ENCODE data around the gene WDPCP. TPM values are rescaled to one million over a fixed set of nuclear protein-coding genes. Genes with fewer than 3 reads are reported as not detected.

WDPCP gene
- total and polyA plus RNA-seq, 2 of the 13 experiments (the other 11 are each of a cell fraction or from before 2014, with no cell fraction given) = 2.9 to 5.2 TPM

- TF ChIP-seq, protein P1, sequence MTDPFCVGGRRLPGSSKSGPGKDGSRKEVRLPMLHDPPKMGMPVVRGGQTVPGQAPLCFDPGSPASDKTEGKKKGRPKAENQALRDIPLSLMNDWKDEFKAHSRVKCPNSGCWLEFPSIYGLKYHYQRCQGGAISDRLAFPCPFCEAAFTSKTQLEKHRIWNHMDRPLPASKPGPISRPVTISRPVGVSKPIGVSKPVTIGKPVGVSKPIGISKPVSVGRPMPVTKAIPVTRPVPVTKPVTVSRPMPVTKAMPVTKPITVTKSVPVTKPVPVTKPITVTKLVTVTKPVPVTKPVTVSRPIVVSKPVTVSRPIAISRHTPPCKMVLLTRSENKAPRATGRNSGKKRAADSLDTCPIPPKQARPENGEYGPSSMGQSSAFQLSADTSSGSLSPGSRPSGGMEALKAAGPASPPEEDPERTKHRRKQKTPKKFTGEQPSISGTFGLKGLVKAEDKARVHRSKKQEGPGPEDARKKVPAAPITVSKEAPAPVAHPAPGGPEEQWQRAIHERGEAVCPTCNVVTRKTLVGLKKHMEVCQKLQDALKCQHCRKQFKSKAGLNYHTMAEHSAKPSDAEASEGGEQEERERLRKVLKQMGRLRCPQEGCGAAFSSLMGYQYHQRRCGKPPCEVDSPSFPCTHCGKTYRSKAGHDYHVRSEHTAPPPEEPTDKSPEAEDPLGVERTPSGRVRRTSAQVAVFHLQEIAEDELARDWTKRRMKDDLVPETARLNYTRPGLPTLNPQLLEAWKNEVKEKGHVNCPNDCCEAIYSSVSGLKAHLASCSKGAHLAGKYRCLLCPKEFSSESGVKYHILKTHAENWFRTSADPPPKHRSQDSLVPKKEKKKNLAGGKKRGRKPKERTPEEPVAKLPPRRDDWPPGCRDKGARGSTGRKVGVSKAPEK (CRISPR knock-in tag; IDR thresholded peaks at IDR 0.05; ENCODE audit: borderline replicate concordance) = 0 out of 2 replicates have a peak, but pooled peaks have one; percentile 27
- TF ChIP-seq SMARCE1 (IDR thresholded peaks at IDR 0.05; ENCODE audit: borderline replicate concordance) (peak; percentile 95), ZNF766 (CRISPR knock-in tag; IDR thresholded peaks at IDR 0.05; ENCODE audit: borderline replicate concordance) (peak; percentile 59; the same call in 1 of the 2 replicates), KLF16 (CRISPR knock-in tag; IDR thresholded peaks at IDR 0.05) (peak in 1 of 2 experiments; percentile 94; a peak in 2 of 4 replicates), ZNF331 (CRISPR knock-in tag; IDR thresholded peaks at IDR 0.05) (peak; percentile 71; the same call in 1 of the 2 replicates), CEBPB (IDR thresholded peaks at IDR 0.05; ENCODE audit: borderline replicate concordance, low read depth, low read length) (peak; percentile 99), TCF7L2 (IDR thresholded peaks at IDR 0.05; ENCODE audit: low read depth, low read length) (peak; percentile 99), ZNF251 (CRISPR knock-in tag; IDR thresholded peaks at IDR 0.05) (no peak), PHF5A (CRISPR knock-in tag; IDR thresholded peaks at IDR 0.05; ENCODE audit: low read depth, unreplicated experiment) (no peak), ZSCAN9 (CRISPR knock-in tag; IDR thresholded peaks at IDR 0.05; ENCODE audit: borderline replicate concordance) (peak; percentile 93; the same call in 1 of the 2 replicates), THYN1 (CRISPR knock-in tag; IDR thresholded peaks at IDR 0.05; ENCODE audit: borderline replicate concordance, low read depth) (peak; percentile 50; the same call in 1 of the 2 replicates), ZNF775 (CRISPR knock-in tag; IDR thresholded peaks at IDR 0.05; ENCODE audit: borderline replicate concordance) (0 out of 2 replicates have a peak, but pooled peaks have one; percentile 27), ZNF503 (CRISPR knock-in tag; IDR thresholded peaks at IDR 0.05) (peak; percentile 99)
- TF ChIP-seq, protein P2, sequence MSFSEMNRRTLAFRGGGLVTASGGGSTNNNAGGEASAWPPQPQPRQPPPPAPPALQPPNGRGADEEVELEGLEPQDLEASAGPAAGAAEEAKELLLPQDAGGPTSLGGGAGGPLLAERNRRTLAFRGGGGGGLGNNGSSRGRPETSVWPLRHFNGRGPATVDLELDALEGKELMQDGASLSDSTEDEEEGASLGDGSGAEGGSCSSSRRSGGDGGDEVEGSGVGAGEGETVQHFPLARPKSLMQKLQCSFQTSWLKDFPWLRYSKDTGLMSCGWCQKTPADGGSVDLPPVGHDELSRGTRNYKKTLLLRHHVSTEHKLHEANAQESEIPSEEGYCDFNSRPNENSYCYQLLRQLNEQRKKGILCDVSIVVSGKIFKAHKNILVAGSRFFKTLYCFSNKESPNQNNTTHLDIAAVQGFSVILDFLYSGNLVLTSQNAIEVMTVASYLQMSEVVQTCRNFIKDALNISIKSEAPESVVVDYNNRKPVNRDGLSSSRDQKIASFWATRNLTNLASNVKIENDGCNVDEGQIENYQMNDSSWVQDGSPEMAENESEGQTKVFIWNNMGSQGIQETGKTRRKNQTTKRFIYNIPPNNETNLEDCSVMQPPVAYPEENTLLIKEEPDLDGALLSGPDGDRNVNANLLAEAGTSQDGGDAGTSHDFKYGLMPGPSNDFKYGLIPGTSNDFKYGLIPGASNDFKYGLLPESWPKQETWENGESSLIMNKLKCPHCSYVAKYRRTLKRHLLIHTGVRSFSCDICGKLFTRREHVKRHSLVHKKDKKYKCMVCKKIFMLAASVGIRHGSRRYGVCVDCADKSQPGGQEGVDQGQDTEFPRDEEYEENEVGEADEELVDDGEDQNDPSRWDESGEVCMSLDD (CRISPR knock-in tag; IDR thresholded peaks at IDR 0.05; ENCODE audit: borderline replicate concordance) = peak; percentile 63; the same call in 1 of the 2 replicates
- TF ChIP-seq, protein P3, sequence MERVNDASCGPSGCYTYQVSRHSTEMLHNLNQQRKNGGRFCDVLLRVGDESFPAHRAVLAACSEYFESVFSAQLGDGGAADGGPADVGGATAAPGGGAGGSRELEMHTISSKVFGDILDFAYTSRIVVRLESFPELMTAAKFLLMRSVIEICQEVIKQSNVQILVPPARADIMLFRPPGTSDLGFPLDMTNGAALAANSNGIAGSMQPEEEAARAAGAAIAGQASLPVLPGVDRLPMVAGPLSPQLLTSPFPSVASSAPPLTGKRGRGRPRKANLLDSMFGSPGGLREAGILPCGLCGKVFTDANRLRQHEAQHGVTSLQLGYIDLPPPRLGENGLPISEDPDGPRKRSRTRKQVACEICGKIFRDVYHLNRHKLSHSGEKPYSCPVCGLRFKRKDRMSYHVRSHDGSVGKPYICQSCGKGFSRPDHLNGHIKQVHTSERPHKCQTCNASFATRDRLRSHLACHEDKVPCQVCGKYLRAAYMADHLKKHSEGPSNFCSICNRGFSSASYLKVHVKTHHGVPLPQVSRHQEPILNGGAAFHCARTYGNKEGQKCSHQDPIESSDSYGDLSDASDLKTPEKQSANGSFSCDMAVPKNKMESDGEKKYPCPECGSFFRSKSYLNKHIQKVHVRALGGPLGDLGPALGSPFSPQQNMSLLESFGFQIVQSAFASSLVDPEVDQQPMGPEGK (CRISPR knock-in tag; IDR thresholded peaks at IDR 0.05) = peak; percentile 41; the same call in 1 of the 2 replicates
- TF ChIP-seq, protein P4, sequence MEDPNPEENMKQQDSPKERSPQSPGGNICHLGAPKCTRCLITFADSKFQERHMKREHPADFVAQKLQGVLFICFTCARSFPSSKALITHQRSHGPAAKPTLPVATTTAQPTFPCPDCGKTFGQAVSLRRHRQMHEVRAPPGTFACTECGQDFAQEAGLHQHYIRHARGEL (CRISPR knock-in tag; IDR thresholded peaks at IDR 0.05) = no peak
Measured at GRCh38 chr2:63192889-63193774, 395.1 kb downstream of the WDPCP start (continued).

Data from HepG2 (cell line).